ENCODE results near the gene PNCK.

PNCK gene

GRCh38 chrX:153709726-153710674 is 36.4 kb upstream of the PNCK start:
- Histone ChIP-seq H2AFZ (ENCODE audit: low read length) (no peak overlapping the region), H3K36me3 (replicated peaks; ENCODE audit: insufficient read depth, low read length) (no peaks in the 10 kb centered on the region; the same call in 1 of the 2 replicates), H3K27ac (ENCODE audit: low read length) (no peak overlapping the region), H3K4me3 (ENCODE audit: low read length) (no peak overlapping the region), H3K79me2 (ENCODE audit: low read length) (no peaks in the 10 kb centered on the region), H3K4me2 (ENCODE audit: low read depth, low read length) (no peak overlapping the region), H3K27me3 (replicated peaks; ENCODE audit: insufficient read depth, low read length) (no peaks in the 10 kb centered on the region), H3K9ac (ENCODE audit: low read length) (no peak overlapping the region), H3K9me2 (replicated peaks; ENCODE audit: insufficient read depth, low read length) (no peaks in the 10 kb centered on the region), H3K9me3 (replicated peaks; ENCODE audit: insufficient read depth, low read length) (no peaks in the 10 kb centered on the region), H4K20me1 (ENCODE audit: insufficient read depth, low read length) (no peaks in the 10 kb centered on the region), H3K4me1 (ENCODE audit: low read length) (no peaks in the 10 kb centered on the region), H3F3A (ENCODE audit: insufficient read depth, low read length) (no peaks in the 10 kb centered on the region)
- DNase-seq: no peak
- no peak for TF ChIP-seq EZH2phosphoT487 (IDR thresholded peaks at IDR 0.05; ENCODE audit: low read length)
- no peak for TF ChIP-seq CTCF (IDR thresholded peaks at IDR 0.05; ENCODE audit: low read length)
- TF ChIP-seq EZH2 (optimal IDR thresholded peaks at IDR 0.05; ENCODE audit: low read depth, low read length): no peak

GRCh38 chrX:153708415-153708814 is 34.8 kb upstream of the PNCK start:
- no peak overlapping the region for H3K9ac ChIP-seq (ENCODE audit: low read length)
- no peak overlapping the region for H3K4me2 ChIP-seq (ENCODE audit: low read depth, low read length)
- no peaks in the 10 kb centered on the region for H3F3A ChIP-seq (ENCODE audit: insufficient read depth, low read length)
- no peaks in the 10 kb centered on the region for H3K4me1 ChIP-seq (ENCODE audit: low read length)
- H3K9me3 ChIP-seq (replicated peaks; ENCODE audit: insufficient read depth, low read length): no peaks in the 10 kb centered on the region
- H3K36me3 ChIP-seq (replicated peaks; ENCODE audit: insufficient read depth, low read length): no peaks in the 10 kb centered on the region
- no peak for DNase-seq
- H3K27me3 ChIP-seq (replicated peaks; ENCODE audit: insufficient read depth, low read length): no peaks in the 10 kb centered on the region
- H3K9me2 ChIP-seq (replicated peaks; ENCODE audit: insufficient read depth, low read length): no peaks in the 10 kb centered on the region
- TF ChIP-seq EZH2 (optimal IDR thresholded peaks at IDR 0.05; ENCODE audit: low read depth, low read length) (no peak), EZH2phosphoT487 (IDR thresholded peaks at IDR 0.05; ENCODE audit: low read length) (no peak), CTCF (IDR thresholded peaks at IDR 0.05; ENCODE audit: low read length) (peak; percentile 35)
- H3K79me2 ChIP-seq (ENCODE audit: low read length): no peaks in the 10 kb centered on the region
- H4K20me1 ChIP-seq (ENCODE audit: insufficient read depth, low read length): no peaks in the 10 kb centered on the region
- no peak overlapping the region for H3K4me3 ChIP-seq (ENCODE audit: low read length)
- H2AFZ ChIP-seq (ENCODE audit: low read length): no peak overlapping the region
- H3K27ac ChIP-seq (ENCODE audit: low read length): no peak overlapping the region

- no peaks in the 10 kb centered on the region for H4K20me1 ChIP-seq (ENCODE audit: insufficient read depth, low read length)
- H3K4me1 ChIP-seq (ENCODE audit: low read length): no peaks in the 10 kb centered on the region
- no peak overlapping the region for H3K9ac ChIP-seq (ENCODE audit: low read length)
- no peak overlapping the region for H3K4me3 ChIP-seq (ENCODE audit: low read length)
- H3K27me3 ChIP-seq (replicated peaks; ENCODE audit: insufficient read depth, low read length): no peaks in the 10 kb centered on the region
- DNase-seq: no peak
- H2AFZ ChIP-seq (ENCODE audit: low read length): no peak overlapping the region
- H3K36me3 ChIP-seq (replicated peaks; ENCODE audit: insufficient read depth, low read length): no peaks in the 10 kb centered on the region
- no peak overlapping the region for H3K27ac ChIP-seq (ENCODE audit: low read length)
- no peak overlapping the region for H3K4me2 ChIP-seq (ENCODE audit: low read depth, low read length)
- H3K79me2 ChIP-seq (ENCODE audit: low read length): no peaks in the 10 kb centered on the region
- TF ChIP-seq EZH2 (optimal IDR thresholded peaks at IDR 0.05; ENCODE audit: low read depth, low read length) (no peak), CTCF (IDR thresholded peaks at IDR 0.05; ENCODE audit: low read length) (no peak), EZH2phosphoT487 (IDR thresholded peaks at IDR 0.05; ENCODE audit: low read length) (no peak)
- no peaks in the 10 kb centered on the region for H3F3A ChIP-seq (ENCODE audit: insufficient read depth, low read length)
- H3K9me3 ChIP-seq (replicated peaks; ENCODE audit: insufficient read depth, low read length): no peaks in the 10 kb centered on the region
- H3K9me2 ChIP-seq (replicated peaks; ENCODE audit: insufficient read depth, low read length): no peaks in the 10 kb centered on the region
These were observed 33.8 kb upstream of the PNCK start for GRCh38 chrX:153707406-153707805.
